Sigmoid colon (tissue), 7 donors: Measurements from ENCODE around the gene ADAM8. TPM values are rescaled to one million over a fixed set of nuclear protein-coding genes. Genes with fewer than 3 reads are reported as not detected.

Source experiments
- DNase-seq: peaks from one replicate; pipeline ENCODE4 v3.0.0-alpha.2; 2019
- H3K27ac ChIP-seq, 4 donors: fragments of 200-600 bp; sonication (generic); one replicate each; pipeline ENCODE4 v1.5.1; 2016 to 2019; ENCODE audit warnings: mild to moderate bottlenecking in 1 of 4
- H3K27me3 ChIP-seq, 3 donors: fragments of 200-600 bp; sonication (generic); one replicate each; pipeline ENCODE4 v1.5.1; 2019; ENCODE audit warnings: mild to moderate bottlenecking in 1 of 3
- H3K36me3 ChIP-seq, 4 donors: fragments of 200-600 bp; sonication (generic); one replicate each; pipeline ENCODE4 v1.5.1; 2016 to 2019
- H3K4me1 ChIP-seq, 4 donors: fragments of 200-600 bp; sonication (generic); one replicate each; pipeline ENCODE4 v1.5.1; 2017 to 2019
- H3K4me3 ChIP-seq, 4 donors: fragments of 200-600 bp; sonication (generic); one replicate each; pipeline ENCODE4 v1.5.1; 2017 to 2019; ENCODE audit warnings: mild to moderate bottlenecking in 2 of 4, moderate library complexity in 1 of 4
- H3K9me3 ChIP-seq, 4 donors: fragments of 200-600 bp in 3 of 4; sonication (generic) in 3 of 4; one replicate each; pipeline versions ENCODE4 v1.5.1 to v1.6.1; 2013 to 2019
- CTCF ChIP-seq, 4 experiments: fragments of 450-650 bp in 3 of 4; fragments of 200-600 bp in 1 of 4; IDR thresholded peaks; one replicate each; pipeline ENCODE4 v1.5.1; 2016 to 2019; ENCODE audit warnings: antibody characterized with exemption in 4 of 4, mild to moderate bottlenecking in 3 of 4, moderate library complexity in 2 of 4
- EP300 ChIP-seq, 4 donors: sonication (generic); formaldehyde crosslinking; IDR thresholded peaks; one replicate each; pipeline ENCODE4 v1.6.1; 2017; ENCODE audit warnings: antibody characterized with exemption in 4 of 4
- POLR2A ChIP-seq, 2 donors: fragments of 450-650 bp; IDR thresholded peaks; one replicate each; pipeline ENCODE4 v1.6.1; 2016; ENCODE audit warnings: antibody characterized with exemption in 2 of 2, mild to moderate bottlenecking in 2 of 2, moderate library complexity in 2 of 2
- POLR2AphosphoS5 ChIP-seq, 4 donors: sonication (generic); formaldehyde crosslinking; IDR thresholded peaks; one replicate each; pipeline ENCODE4 v1.6.1; 2017; ENCODE audit warnings: antibody characterized with exemption in 4 of 4
- WGBS, 2 donors: extraction: QIAGEN DNeasy Blood & Tissue Kit; methylation state at CpG; one replicate each; pipeline ENCODE4 v1.1.7; 2013; 5-methylcytosine and 5-hydroxymethylcytosine counted together
- intact Hi-C: fragments of 100-400 bp; cut with DNase I; formaldehyde crosslinking; loops from one replicate; pipeline ENCODE4 v1.15.1; 2023
- polyA plus RNA-seq, 3 donors: library from polyadenylated mRNA; stranded (reverse); fragments of 200-250 nt; gene quantifications; one replicate each; pipeline ENCODE4 v1.2.3, GENCODE V29; 2013
- total RNA-seq, 4 donors: library from RNA; depleted of rRNA; stranded (reverse); fragments of >200 nt; gene quantifications; one replicate each; pipeline ENCODE4 v1.1.0, GENCODE V29; 2016
- donor health status: healthy with polysubstance abuse.
- donor health status: Bipolar disorder and iron deficiency.
- donor health status: healthy.

Gene ADAM8
- total and polyA plus RNA-seq, 7 donors = 0.36 to 8.9 (median 1.2) TPM

- 94 to 95% methylated on average over 23 of the region's 23 CpGs for WGBS, 2 donors
- no peaks in the 10 kb centered on the region for H3K9me3 ChIP-seq
- H3K4me1 ChIP-seq = peaks cover 0 to 33% (median 30%) of the 10 kb centered on the region in 4 donors
- no peak overlapping the region for H3K27ac ChIP-seq
- DNase-seq = no peak
- TF ChIP-seq CTCF (IDR thresholded peaks at IDR 0.05) = no peak
- no peak for TF ChIP-seq POLR2AphosphoS5 (IDR thresholded peaks at IDR 0.05)
- TF ChIP-seq POLR2A (IDR thresholded peaks at IDR 0.05) = no peak
- no peak for TF ChIP-seq EP300 (IDR thresholded peaks at IDR 0.05)
- no peaks in the 10 kb centered on the region for H3K27me3 ChIP-seq
- no peak overlapping the region for H3K4me3 ChIP-seq
- intact Hi-C loops = loop anchor here (2.0 kb wide), 1 partner anchor 67 kb away; the partner anchor contains the start of gene PAOX
- peaks cover 0 to 34% (median 13%) of the 10 kb centered on the region in 4 donors for H3K36me3 ChIP-seq
These were observed 35.5 kb upstream of the ADAM8 start for GRCh38 chr10:133312016-133312768.

GRCh38 chr10:133311570-133311969, 34.9 kb upstream of the ADAM8 start:
- no peak for DNase-seq
- H3K4me1 ChIP-seq = peaks cover 0 to 39% (median 36%) of the 10 kb centered on the region in 4 donors
- TF ChIP-seq CTCF (IDR thresholded peaks at IDR 0.05) (no peak), POLR2AphosphoS5 (IDR thresholded peaks at IDR 0.05) (no peak), EP300 (IDR thresholded peaks at IDR 0.05) (no peak), POLR2A (IDR thresholded peaks at IDR 0.05) (no peak)
- intact Hi-C loops = no loop called here
- H3K9me3 ChIP-seq = no peaks in the 10 kb centered on the region
- H3K27me3 ChIP-seq = no peaks in the 10 kb centered on the region
- no peak overlapping the region for H3K4me3 ChIP-seq
- 94% methylated on average over 10 of the region's 10 CpGs for WGBS, 2 donors
- H3K36me3 ChIP-seq = peaks cover 0 to 34% (median 13%) of the 10 kb centered on the region in 4 donors
- no peak overlapping the region for H3K27ac ChIP-seq

GRCh38 chr10:133310789-133311188, 34.1 kb upstream of the ADAM8 start:
- Histone ChIP-seq H3K4me1 (peaks cover 0 to 47% (median 44%) of the 10 kb centered on the region in 4 donors), H3K36me3 (peaks cover 0 to 34% (median 13%) of the 10 kb centered on the region in 4 donors), H3K9me3 (no peaks in the 10 kb centered on the region), H3K27ac (no peak overlapping the region), H3K27me3 (no peaks in the 10 kb centered on the region), H3K4me3 (no peak overlapping the region)
- TF ChIP-seq POLR2AphosphoS5 (IDR thresholded peaks at IDR 0.05) (no peak), CTCF (IDR thresholded peaks at IDR 0.05) (no peak), EP300 (IDR thresholded peaks at IDR 0.05) (no peak), POLR2A (IDR thresholded peaks at IDR 0.05) (no peak)
- DNase-seq = no peak
- WGBS, 2 donors = 97% methylated on average over 8 of the region's 8 CpGs
- intact Hi-C loops = no loop called here

GRCh38 chr10:133310399-133310755, 33.7 kb upstream of the ADAM8 start:
- Histone ChIP-seq H3K4me3 (no peak overlapping the region), H3K4me1 (peaks cover 0 to 51% (median 47%) of the 10 kb centered on the region in 4 donors), H3K27ac (no peak overlapping the region), H3K9me3 (no peaks in the 10 kb centered on the region), H3K36me3 (peaks cover 0 to 34% (median 13%) of the 10 kb centered on the region in 4 donors), H3K27me3 (no peaks in the 10 kb centered on the region)
- intact Hi-C loops = no loop called here
- no peak for DNase-seq
- 96 to 98% methylated on average over 16 of the region's 16 CpGs for WGBS, 2 donors
- TF ChIP-seq POLR2AphosphoS5 (IDR thresholded peaks at IDR 0.05) = no peak
- TF ChIP-seq POLR2A (IDR thresholded peaks at IDR 0.05) = no peak

- DNase-seq = no peak
These were observed 33.2 kb upstream of the ADAM8 start for GRCh38 chr10:133309720-133310398.

More at GRCh38 chr10:133309720-133310398, 33.2 kb upstream of the ADAM8 start:
- Histone ChIP-seq H3K27me3 (no peaks in the 10 kb centered on the region), H3K27ac (peak overlapping the region; percentile 86 to 97 (median 94)), H3K36me3 (peaks cover 0 to 34% (median 13%) of the 10 kb centered on the region in 4 donors), H3K4me3 (peak overlapping the region in 1 of 4 donors; percentile 60), H3K4me1 (peaks cover 0 to 51% (median 46%) of the 10 kb centered on the region in 4 donors), H3K9me3 (no peaks in the 10 kb centered on the region)
- intact Hi-C loops = loop anchor here (10.0 kb wide), 1 partner anchor 975 kb away; the partner anchor contains the start of gene LRRC27
- 33 to 81% methylated on average over 33 of the region's 33 CpGs for WGBS, 2 donors
- no peak for TF ChIP-seq EP300 (IDR thresholded peaks at IDR 0.05)
- TF ChIP-seq POLR2AphosphoS5 (IDR thresholded peaks at IDR 0.05) = no peak
- TF ChIP-seq CTCF (IDR thresholded peaks at IDR 0.05) = no peak
- TF ChIP-seq POLR2A (IDR thresholded peaks at IDR 0.05) = no peak
